ENCODE data around the gene PACSIN2. TPM values are rescaled to one million over a fixed set of nuclear protein-coding genes. Genes with fewer than 3 reads are reported as not detected.
A peak's percentile ranks its signal among the peaks of the same experiment; 100 is the strongest.

Gene PACSIN2
- total and polyA plus RNA-seq, 2 of the 13 experiments (the other 11 are each of a cell fraction or from before 2014, with no cell fraction given) = 54.1 to 68.8 TPM

DNA sequence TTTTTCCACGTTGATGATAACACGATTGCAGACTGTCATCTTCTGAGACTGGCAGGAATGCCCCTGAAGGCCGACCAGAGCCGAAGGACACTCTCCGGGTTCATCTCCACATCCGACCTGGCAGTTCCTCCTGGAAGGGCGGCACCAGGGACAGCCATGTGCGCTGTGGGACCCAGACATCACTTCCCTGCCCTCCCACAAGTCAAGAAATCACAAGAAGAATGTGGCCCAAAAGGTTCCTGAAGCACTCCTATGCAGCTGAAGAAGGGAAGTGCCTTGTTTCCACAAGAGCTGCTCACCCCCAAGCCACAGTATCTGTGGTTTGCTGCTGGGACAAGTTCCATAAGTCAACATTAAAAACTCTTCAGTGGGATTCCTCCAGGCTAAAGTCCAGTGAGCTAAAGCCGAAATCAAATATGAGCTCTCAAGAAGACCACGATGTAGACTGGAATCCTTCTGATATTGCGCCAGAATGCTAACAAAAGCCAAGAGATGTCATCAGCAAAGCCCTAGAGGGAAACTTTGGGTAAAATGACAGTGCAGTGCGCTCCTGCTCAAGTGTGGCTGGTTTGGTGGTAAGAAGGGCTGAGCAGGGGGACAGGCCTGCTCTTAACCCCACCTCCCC is 21.2 kb downstream of the PACSIN2 start (continued):
- TF ChIP-seq, protein P1, sequence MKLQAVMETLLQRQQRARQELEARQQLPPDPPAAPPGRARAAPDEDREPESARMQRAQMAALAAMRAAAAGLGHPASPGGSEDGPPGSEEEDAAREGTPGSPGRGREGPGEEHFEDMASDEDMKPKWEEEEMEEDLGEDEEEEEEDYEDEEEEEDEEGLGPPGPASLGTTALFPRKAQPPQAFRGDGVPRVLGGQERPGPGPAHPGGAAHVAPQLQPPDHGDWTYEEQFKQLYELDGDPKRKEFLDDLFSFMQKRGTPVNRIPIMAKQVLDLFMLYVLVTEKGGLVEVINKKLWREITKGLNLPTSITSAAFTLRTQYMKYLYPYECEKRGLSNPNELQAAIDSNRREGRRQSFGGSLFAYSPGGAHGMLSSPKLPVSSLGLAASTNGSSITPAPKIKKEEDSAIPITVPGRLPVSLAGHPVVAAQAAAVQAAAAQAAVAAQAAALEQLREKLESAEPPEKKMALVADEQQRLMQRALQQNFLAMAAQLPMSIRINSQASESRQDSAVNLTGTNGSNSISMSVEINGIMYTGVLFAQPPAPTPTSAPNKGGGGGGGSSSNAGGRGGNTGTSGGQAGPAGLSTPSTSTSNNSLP (IDR thresholded peaks at IDR 0.05; ENCODE audit: low read depth, low read length) = peak; percentile 76; the same call in 1 of the 2 replicates
- TF ChIP-seq ZBTB10 (CRISPR knock-in tag; IDR thresholded peaks at IDR 0.05; ENCODE audit: borderline replicate concordance) (no peak), PCBP1 (IDR thresholded peaks at IDR 0.05; ENCODE audit: borderline replicate concordance, low read depth, low read length) (no peak), BORCS8-MEF2B (CRISPR knock-in tag; IDR thresholded peaks at IDR 0.05) (peak; percentile 46; the same call in 1 of the 2 replicates), RCOR2 (CRISPR knock-in tag; IDR thresholded peaks at IDR 0.05) (peak; percentile 69), HOXD1 (CRISPR knock-in tag; IDR thresholded peaks at IDR 0.05) (peak; percentile 80; the same call in 1 of the 2 replicates), GMEB2 (CRISPR knock-in tag; IDR thresholded peaks at IDR 0.05; ENCODE audit: low read depth) (no peak), TBX2 (CRISPR knock-in tag; IDR thresholded peaks at IDR 0.05; ENCODE audit: borderline replicate concordance) (peak; percentile 70), ZNF549 (CRISPR knock-in tag; IDR thresholded peaks at IDR 0.05) (0 out of 2 replicates have a peak, but pooled peaks have one; percentile 73), SOX6 (IDR thresholded peaks at IDR 0.05) (no peak), SOX6 (CRISPR knock-in tag; IDR thresholded peaks at IDR 0.05) (peak; percentile 87), TRIM22 (IDR thresholded peaks at IDR 0.05) (no peak), HMGXB4 (CRISPR knock-in tag; IDR thresholded peaks at IDR 0.05; ENCODE audit: borderline replicate concordance in 1 of 2, low read depth in 1 of 2) (no peak), ZNF256 (CRISPR knock-in tag; conservative IDR thresholded peaks at IDR 0.05) (no peak), ZNF772 (CRISPR knock-in tag; IDR thresholded peaks at IDR 0.05) (peak; percentile 51; the same call in 1 of the 2 replicates)
- TF ChIP-seq, protein P2, sequence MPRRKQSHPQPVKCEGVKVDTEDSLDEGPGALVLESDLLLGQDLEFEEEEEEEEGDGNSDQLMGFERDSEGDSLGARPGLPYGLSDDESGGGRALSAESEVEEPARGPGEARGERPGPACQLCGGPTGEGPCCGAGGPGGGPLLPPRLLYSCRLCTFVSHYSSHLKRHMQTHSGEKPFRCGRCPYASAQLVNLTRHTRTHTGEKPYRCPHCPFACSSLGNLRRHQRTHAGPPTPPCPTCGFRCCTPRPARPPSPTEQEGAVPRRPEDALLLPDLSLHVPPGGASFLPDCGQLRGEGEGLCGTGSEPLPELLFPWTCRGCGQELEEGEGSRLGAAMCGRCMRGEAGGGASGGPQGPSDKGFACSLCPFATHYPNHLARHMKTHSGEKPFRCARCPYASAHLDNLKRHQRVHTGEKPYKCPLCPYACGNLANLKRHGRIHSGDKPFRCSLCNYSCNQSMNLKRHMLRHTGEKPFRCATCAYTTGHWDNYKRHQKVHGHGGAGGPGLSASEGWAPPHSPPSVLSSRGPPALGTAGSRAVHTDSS (CRISPR knock-in tag; conservative IDR thresholded peaks at IDR 0.05) = no peak
